Stimulated activated CD4-positive, alpha-beta T cell treated with anti-CD3 and anti-CD28 coated beads, Interleukin-12 subunit alpha, Interleukin-12 subunit beta, amount 100 ng/mL, for 48 hours (primary cell): Measurements from ENCODE around the gene SMIM1.
A peak's percentile ranks its signal among the peaks of the same experiment; 100 is the strongest.
"Not testable (repeated sequence)": the region's sequence is repeated elsewhere in the genome, so short reads cannot be mapped to it uniquely, and the experiment has no call there.

ENCODE experiments used
- DNase-seq, 3 donors: peaks; one replicate each; pipeline ENCODE4 v3.0.0-alpha.2; 2020; ENCODE audit warnings: low read depth in 2 of 3, low spot score in 1 of 3

Gene SMIM1

DNA sequence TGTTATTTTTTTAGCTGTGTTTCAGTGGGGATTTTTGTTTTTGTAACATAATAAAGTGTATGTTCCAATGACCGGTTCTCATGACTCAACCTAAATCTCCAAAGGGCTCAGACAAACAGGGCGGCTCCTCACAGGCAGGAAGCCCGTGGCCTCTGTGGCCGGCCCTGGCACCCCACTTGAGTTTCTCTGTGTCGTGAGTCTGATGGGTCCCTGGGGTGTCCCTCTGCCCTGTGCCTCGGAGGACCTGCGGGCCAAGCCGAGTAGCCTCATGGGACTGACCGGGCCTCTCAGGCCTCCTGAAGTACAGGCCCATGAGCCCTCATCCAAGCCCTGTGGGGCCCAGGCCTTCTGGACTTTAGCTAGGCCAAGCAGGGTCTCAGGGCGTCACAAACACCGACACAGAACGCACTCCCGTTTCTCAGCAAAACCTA is 36.4 kb upstream of the SMIM1 start:
- no peak for DNase-seq

- no peak for DNase-seq
Measured at GRCh38 chr1:3736708-3737107, 35.8 kb upstream of the SMIM1 start.

GRCh38 chr1:3738943-3739342 is 33.6 kb upstream of the SMIM1 start:
- no peak for DNase-seq

- no peak for DNase-seq
Measured at GRCh38 chr1:3740042-3740441, 32.5 kb upstream of the SMIM1 start.

DNA sequence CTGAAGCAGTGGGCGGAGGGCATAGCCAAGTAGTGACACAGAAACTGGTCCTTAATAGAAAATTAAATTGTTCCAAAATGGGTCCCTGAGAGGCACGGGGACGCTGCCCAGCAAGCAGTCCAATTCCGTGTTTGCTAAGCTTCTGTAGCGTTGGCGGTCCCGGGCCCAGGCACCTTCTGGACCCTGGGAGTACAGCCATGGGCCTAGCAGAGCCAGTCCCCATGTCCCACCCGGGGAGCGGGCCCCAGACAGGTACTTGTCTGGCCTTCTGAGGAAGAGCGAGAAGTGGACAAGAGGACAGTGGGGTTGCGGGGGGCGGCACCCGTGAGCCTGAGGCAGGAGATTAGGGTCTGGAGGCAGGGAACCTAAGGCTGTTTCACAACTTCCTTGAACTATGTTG is 31.8 kb upstream of the SMIM1 start:
- DNase-seq: no peak

GRCh38 chr1:3741566-3742438 is 30.7 kb upstream of the SMIM1 start:
- DNase-seq: no peak

DNA sequence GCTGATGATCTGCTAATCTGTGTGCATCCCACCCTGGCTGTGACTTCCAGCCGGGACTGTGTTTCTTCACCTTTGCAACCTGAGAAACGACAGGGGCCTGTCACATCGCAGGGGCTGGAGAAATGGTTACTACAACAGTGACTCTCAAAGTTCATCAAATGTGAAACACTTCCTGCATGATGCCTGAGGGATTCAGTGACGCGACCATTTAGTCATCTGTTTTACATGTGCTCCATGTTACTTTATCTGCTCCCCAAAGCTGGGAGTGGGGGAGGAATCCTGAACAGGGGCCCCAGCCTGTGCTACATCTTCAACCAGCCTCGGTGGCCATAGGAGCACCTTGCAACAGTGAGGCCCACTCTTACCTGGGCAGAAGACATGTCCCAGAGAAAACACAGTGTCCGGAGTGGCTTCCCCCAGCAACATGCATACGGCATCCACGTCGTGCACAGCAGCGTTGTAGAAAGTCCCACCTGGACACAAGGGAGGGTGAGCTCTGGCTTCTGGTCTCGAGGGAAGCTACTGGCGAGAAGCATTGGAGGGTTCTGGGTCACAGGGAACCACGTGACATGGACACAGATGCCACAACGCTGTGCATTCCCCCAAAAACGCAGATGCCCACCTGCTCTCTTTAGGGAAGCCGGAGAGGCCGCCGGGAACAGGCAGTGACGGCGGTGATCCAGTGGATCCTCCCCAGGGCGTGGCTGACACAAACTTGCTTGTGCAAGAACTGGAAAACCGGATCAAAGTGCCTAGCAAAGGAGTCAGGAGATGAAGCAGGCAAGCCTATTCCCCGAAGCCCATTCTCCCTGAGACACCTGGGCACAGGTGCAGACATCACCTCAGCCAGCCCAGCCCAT is 29.9 kb upstream of the SMIM1 start:
- DNase-seq: no peak

DNA sequence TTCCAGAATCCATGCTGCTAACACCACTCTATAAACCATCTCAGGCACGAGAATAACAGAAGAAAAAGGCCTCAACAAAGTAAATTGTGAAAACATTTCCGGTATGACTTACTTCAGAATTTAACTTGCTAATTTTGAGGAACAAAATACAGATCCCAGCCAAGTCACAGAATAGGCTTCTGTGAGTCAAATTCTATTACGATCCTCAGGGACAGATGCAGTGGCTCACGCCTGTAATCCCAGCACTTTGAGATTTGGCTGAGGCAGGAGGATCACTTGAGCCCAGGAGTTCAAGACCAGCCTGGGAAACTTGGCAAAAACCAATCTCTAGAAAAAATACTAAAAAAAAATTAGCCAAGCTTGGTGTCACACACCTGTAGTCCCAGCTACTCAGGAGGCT is 29.1 kb upstream of the SMIM1 start:
- DNase-seq: no peak

DNA sequence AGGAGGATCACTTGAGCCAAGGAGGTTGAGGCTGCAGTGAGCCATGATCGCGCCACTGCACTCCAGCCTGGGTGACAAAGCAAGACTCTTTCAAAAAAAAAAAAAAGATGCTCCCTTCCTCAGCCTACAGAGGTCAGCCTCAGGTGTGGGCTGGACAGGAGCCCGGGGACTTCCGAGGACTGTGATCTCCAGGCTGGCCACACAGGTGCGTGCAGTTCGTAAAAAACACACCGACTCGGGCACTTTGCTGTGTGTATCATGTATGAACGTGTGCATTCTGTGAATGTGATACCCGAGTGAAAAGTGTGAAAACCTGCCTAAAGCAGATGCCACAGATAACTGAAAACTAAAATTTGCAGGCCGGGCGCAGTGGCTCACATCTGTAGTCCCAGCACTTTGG is 28.7 kb upstream of the SMIM1 start:
- DNase-seq: no peak

- no peak for DNase-seq
Measured at GRCh38 chr1:3744646-3745045, 27.9 kb upstream of the SMIM1 start.

- DNase-seq: no peak
Measured at GRCh38 chr1:3745071-3745470, 27.5 kb upstream of the SMIM1 start.

GRCh38 chr1:3745590-3746381 is 26.8 kb upstream of the SMIM1 start:
- DNase-seq: no peak

DNA sequence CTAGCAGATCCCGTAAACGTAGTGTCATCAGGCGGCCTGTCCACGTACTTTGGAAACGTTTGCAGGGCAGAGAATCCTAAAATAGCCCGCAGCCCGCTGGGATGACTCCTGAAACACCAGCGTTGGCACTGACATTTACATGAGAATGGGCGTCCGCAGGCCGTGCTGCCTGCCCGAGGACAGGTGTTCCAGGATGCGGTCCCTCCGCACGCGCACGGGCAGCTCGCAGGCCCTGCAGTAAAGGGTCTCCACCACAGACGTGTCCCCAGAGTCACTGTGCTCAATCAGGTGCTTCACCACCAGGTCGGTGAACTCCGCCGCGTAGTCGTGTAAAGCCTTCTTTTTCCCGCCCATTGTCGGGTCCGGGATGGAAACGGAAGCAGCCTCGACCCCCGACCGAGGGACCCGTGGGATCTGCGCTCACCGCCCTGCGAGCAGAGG is 26.1 kb upstream of the SMIM1 start:
- DNase-seq: no peak

DNA sequence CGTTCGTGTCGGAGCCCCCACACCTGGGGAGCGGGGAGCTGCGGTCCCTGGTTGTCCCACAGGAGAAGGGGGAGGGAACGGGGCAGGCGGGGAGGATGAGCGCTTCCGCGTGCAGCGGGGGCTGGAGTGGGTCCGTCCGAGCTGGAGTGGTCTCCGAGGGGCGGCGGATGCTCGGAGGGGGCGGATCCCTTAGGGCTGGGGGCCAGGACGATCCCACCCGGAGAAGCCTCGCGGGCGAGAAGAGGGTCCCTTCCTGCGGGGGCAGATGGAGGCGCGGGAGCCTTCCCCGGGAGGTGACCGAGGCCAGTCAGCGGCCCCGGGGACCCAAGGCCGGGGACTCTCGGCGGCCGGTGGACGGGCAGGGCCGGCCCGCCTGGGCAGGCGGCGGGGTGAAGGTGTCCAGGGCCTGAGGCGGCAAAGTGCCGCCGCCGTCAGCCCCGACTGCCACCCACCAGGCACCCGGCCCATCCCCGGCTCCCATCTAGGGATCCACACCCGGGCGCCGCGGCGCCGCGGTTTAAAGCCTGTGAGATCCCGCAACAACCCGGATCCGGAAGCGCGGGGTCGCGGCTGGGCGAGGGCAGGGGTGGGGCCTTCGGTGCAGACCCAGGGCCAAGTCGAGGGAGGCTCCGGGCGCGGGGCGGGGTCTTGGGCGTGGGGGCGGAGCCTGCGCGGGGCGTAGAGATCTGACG is 25.6 kb upstream of the SMIM1 start:
- peak; percentile 80 to 89 (median 87) for DNase-seq

DNA sequence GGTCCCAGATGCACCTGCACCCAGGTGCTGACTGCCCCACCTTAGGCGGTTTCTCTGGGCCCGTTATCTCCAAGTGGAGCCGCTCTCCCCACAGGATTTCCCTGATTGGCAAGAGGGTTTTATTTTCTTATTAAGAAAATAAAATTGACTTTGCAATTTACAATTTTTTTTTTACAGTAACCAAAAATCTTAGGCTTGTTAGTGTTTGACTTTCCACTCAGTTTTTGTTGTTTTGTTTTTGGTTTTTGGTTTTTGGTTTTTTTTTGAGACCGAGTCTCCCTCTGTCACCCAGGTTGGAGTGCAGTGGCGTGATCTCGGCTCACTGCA is 25.1 kb upstream of the SMIM1 start:
- no peak for DNase-seq

GRCh38 chr1:3747903-3748302 is 24.6 kb upstream of the SMIM1 start:
- DNase-seq: no peak

- not testable (repeated sequence) for DNase-seq
Measured at GRCh38 chr1:3748316-3748900, 24.1 kb upstream of the SMIM1 start.

- DNase-seq: no peak
Measured at GRCh38 chr1:3749512-3749911, 23.0 kb upstream of the SMIM1 start.

- no peak for DNase-seq
Measured at GRCh38 chr1:3750741-3751140, 21.8 kb upstream of the SMIM1 start.

- DNase-seq: no peak
Measured at GRCh38 chr1:3752400-3752945, 20.1 kb upstream of the SMIM1 start, which contains the start of gene CCDC27. CCDC27 (plus strand) TSS chr1:3752450; CDS start chr1:3752482, 32 bp downstream.
